K562 (cell line): ENCODE data around the gene PPP1R13L. TPM values are rescaled to one million over a fixed set of nuclear protein-coding genes. Genes with fewer than 3 reads are reported as not detected.

Experiments used
- EWSR1 ChIP-seq: fragments of 450-650 bp; IDR thresholded peaks from 2 replicates; pipeline ENCODE4 v1.6.1; 2018; ENCODE audit warnings: borderline replicate concordance, mild to moderate bottlenecking, low read depth, moderate library complexity; ENCODE audit not compliant: partially characterized antibody
- HNRNPLL ChIP-seq: fragments of 200-400 bp; formaldehyde crosslinking; IDR thresholded peaks from 2 replicates; pipeline ENCODE4 v1.6.1; 2017; ENCODE audit warnings: low read length, low read depth, mild to moderate bottlenecking; ENCODE audit not compliant: poor library complexity, severe bottlenecking
- MGA ChIP-seq: fragments of 450-650 bp; IDR thresholded peaks from 2 replicates; pipeline ENCODE4 v1.6.1; 2016; ENCODE audit warnings: mild to moderate bottlenecking, moderate library complexity
- SMAD1 ChIP-seq: fragments of 150-350 bp; IDR thresholded peaks from 2 replicates; pipeline ENCODE4 v1.6.1; 2014; ENCODE audit warnings: low read length, low read depth; ENCODE audit not compliant: partially characterized antibody
- SMAD3 ChIP-seq: fragments of 450-650 bp; formaldehyde crosslinking; conservative IDR thresholded peaks from 2 replicates; pipeline ENCODE4 v1.4.0; 2020; ENCODE audit warnings: mild to moderate bottlenecking
- polyA plus RNA-seq, 8 experiments: library from polyadenylated mRNA; depleted of rRNA in 4 of 8; stranded (reverse) in 5 of 8; unstranded in 3 of 8; fragments of >200 nt; fragmentation: Nextera tagmentation in 2 of 8; fragmentation: Illumina TruSeq in 1 of 8; extraction: Ambion mirVana in 2 of 8; extraction: Trizol in 1 of 8; gene quantifications; 2 replicates each; pipeline versions ENCODE4 v1.2.1 to v1.2.3, GENCODE V29; 2011 to 2014; ENCODE audit warnings: inconsistent platforms in 1 of 8, missing spikeins in 1 of 8
- total RNA-seq, 7 experiments: library from RNA; depleted of rRNA in 6 of 7; stranded (reverse); fragments of >200 nt in 6 of 7; fragmentation: Illumina TruSeq in 2 of 7; extraction: Trizol in 2 of 7; gene quantifications; 2 replicates each; pipeline versions ENCODE4 v1.2.1 to v1.2.3, GENCODE V29; 2011 to 2021; ENCODE audit warnings: low replicate concordance in 1 of 7

The PPP1R13L gene
- total and polyA plus RNA-seq, 9 of the 15 experiments (the other 6 are each of a cell fraction or from before 2014, with no cell fraction given): 0.32 to 6.7 (median 2.0) TPM

DNA sequence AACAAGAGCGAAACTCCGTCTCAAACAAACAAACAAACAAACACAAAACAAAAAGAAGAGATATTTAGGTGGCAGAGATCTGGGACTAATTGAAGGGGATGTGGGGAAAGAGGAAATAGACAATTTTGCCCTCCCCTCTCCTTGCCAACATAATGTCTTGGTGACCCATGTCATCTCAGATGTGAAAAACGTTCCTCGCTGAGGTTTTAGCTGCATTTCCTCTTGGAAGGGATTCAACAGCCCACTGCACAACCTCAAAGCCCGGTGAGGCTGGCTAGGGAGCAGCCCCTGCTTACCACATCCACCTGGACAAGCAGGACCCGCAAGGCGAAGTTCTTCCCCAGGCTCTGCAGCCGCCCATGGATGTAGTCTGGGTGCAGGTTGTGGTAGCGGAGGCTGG is 13.9 kb upstream of the PPP1R13L start (continued):
- no peak for TF ChIP-seq MGA
- no peak for TF ChIP-seq HNRNPLL
- TF ChIP-seq EWSR1: no peak
- no peak for TF ChIP-seq SMAD3 (CRISPR knock-in tag)
- TF ChIP-seq SMAD1: no peak
